Activated CD4-positive, alpha-beta T cell treated with anti-CD3 and anti-CD28 coated beads, Interleukin-2, Interleukin-6, amounts not matched to agents 100 ng/mL and 50 ng/mL, durations not matched to agents 16 hours and 8 hours (primary cell): Measurements from ENCODE around the gene MRPL38.
"Not testable (repeated sequence)": the region's sequence is repeated elsewhere in the genome, so short reads cannot be mapped to it uniquely, and the experiment has no call there.

Experiments
- DNase-seq: peaks from one replicate; pipeline ENCODE4 v3.0.0-alpha.2; 2020

MRPL38 gene

DNA sequence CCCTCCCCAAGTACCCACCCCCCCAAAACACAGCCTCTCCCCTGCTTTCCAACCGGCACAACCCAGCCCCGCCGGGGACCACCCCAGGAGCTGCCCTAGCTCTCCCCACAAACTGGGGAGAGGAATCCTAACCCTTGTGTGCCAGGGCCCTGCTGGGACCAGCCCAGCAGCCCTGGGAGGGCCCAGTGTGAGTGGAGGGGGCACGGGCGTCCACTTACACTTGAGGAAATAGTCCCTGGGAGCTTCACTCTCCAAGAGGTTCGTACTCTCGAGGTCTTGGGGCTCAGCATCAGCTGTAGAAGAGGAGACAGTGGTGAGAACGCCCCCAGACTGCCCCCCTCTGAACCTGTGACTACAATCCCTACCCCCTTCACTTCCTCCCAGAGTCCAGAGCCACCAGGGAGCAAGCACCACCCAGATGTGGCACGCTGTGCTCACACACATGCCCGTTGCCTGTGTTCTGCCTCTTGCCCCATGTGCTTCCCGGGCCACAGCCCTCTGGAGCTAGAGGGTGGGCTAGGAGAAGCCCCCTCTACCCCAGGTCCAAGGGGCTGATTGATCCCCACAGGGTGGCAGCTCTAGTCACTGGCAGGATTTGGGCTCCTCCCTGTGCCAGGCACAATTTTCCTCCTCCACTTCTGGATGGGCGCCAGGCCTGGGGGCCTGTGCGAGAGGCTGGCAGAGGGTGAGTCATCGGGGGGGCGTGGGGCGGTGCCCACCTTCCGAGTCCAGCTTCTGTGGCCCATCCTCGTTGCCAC, 29.3 kb downstream of the MRPL38 start:
- no peak for DNase-seq

DNA sequence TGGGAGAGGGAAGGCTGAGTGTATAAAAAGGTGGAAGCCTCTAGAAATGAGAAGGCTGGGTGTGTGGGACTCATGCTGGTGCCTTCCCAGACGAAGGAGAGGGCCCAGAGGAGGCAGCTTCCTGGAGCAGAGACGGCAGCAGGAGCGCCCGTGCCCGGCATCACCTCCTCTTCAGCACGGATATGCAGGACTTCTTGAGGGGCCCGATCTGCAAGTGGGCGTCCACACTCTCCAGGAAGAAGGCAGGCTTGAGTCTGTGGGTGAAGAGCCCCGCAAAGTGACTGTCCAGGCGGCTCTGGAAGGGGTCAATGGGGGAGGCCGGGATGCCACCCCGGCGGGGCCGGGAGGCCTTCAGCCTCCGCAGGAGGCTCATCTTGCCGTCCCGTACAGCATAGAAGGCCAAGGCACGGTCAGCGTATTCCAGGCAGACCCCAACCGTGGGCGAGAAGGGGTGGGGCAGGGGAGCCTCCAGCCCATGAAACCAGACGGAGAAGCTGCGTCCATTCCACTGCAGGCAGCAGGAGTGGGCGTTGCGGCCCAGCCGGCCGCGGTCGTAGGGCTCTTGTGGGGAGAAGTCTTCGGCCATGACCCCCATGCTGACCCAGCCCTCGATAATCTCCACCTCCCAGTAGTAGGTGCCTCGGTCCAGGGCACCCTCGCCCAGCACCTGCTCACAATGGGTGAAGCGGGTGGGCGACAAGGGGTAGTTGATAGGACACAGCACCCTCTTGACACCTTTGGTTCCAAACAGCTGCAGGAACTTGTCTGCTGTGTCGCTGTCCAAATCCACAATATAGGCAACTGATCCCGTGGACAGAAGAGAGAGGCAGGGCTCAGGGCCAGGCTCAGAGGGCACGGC, 30.1 kb downstream of the MRPL38 start:
- DNase-seq, result no peak

DNA sequence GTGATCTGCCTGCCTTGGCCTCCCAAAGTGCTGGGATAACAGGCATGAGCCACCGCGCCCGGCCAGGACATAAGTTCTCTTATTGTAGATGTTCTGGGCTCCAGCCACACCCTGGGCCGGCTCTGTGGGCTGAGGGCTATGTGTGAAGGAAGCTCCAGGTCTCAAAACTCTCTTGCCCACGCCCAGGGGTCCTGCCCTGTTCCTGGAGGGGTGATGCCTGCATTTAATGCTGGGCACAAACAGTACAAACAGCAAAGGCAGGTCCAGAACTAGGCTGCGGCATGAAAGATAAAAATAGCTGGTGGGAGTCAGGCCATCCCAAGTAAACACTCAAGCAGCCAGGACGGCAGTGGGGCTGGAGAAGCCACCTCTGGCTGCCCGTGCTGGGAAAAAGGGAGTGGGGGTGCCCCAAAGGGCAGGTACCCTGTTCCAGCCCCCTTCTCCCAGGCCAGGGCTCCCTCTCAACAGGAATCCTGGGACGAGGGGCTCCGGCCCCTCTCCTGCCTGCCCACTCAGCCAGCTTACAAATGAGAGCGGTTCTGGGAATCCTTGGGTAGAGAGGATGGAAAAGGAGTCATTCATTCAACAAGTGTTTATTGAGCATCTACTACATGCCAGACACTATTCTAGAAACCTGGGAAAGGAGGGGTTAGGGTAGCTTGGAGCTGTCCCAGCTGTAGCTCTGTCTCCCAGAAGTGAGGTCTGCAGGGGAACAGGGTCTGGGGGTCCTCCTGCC, 30.9 kb downstream of the MRPL38 start:
- no peak for DNase-seq

DNA sequence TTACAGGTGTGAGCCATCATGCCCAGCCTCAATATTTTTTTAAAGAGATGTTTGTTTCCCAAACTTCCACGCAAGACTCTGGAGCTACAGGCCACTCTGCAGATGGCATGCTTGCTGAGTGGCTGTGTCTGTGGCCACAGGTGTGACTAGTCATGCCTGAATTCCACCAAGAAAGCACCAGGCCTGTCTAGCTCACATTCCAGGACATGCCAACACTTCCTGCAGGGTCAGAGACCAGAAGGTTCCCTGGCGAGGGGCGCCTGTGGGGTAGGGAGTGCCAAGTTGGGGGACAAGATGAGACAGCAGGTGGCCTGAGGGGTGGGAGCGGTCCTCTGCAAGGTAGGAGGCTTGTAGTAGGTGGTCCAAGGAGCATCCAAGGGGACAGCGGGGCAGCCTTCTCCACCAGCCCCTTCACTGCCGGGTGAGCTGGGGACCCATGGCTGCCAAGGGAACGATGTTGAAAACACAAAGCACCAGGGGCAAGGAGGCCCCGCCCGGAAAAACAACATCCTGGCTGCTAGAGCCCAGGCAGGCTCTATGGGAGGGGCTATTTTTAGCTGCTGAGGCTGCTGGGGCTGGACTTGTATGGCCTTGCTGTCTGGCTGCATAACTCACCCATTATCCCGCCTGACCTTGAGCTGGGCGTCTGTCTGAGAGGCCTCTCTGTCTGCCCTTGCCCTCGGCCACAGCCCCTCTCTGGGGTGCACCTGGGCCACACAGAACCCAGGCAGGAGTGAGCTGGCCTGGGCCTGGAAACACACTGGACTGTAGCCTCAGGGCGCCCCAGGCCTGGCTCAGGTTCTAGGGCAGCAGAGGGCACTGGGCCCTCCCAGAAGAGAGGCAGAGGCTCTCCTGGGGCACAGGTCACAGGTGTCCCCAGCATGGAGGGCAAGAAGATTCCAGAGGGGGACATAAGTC, 32.0 kb downstream of the MRPL38 start:
- DNase-seq, result peak; percentile 63

DNA sequence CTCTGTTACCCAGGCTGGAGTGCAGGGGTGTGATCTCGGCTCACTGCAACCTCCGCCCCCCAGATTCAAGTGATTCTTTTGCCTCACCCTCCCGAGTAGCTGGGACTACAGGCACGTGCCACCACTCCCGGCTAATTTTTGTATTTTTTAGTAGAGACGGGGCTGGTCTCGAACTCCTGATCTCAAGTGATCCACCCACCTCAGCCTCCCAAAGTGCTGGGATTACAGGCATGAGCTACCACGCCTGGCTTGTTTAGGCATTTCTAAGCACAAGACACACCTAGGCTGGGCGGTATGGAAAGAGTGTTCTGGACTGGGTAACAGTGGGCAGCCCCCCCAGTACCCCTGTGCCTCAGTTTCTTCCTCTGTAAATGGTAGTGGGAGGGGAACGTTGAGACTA, 34.5 kb downstream of the MRPL38 start:
- DNase-seq, result not testable (repeated sequence)

DNA sequence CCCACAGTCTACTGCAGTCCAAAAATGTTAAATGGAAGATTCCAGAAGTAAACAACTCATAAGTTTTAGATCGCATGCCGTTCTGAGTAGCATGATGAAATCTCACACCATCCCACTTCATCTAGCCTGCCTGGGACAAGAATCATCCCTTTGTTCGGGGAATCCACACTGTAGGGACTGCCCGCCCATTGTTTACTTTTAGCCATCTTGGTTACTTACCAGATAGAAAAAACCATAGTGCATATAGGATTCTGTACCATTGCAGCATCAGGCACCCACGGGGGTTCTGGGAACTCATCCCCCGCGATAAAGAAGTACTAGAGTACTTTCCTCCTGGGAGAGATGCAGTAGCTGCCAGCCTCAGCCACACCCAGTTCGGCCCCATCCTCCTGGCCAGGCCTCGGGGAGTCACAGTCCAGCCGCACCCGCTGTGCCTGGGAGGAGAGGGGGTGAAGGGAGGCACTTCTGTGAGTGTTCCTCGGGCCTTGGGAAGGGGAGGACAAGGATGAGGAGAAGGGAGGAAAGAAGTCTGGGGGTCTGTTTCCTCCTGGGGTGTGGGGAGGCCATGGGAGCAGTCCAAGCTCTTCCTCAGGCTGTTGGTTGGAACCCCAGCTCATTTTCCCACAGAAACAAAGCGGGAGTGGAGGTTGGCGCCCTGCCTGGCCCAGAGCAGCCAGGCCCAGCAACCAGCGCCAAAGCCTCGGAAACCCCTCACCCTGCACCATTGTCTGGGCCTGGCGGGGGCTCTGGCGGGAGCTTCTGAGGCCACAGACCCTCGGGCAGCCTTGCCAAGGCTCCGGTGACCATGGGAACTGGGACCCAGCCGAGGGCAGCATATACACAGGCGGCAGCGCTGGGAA, 35.2 kb downstream of the MRPL38 start:
- DNase-seq, result no peak

DNA sequence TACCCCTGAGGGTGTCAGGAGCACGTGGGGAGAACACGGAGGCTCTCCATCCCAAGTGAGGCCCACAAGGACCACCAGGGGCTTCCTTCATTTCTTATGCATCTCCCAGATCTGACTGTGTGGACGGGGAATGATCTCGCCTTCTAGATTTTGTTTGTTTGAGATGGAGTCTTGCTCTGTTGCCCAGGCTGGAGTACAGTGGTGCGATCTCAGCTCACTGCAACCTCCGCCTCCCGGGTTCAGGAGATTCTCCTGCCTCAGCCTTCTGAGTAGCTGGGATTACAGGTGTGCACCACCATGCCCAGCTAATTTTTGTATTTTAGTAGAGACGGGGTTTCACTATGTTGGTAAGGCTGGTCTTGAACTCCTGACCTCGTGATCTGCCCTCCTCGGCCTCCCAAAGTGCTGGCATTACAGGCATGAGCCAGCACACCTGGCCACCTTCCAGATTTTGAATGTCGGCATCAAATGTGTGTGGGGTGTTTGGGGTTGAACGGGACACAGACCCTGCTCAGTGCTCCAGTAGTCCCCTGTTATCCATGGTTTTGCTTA, 35.9 kb downstream of the MRPL38 start:
- not testable (repeated sequence) for DNase-seq

DNA sequence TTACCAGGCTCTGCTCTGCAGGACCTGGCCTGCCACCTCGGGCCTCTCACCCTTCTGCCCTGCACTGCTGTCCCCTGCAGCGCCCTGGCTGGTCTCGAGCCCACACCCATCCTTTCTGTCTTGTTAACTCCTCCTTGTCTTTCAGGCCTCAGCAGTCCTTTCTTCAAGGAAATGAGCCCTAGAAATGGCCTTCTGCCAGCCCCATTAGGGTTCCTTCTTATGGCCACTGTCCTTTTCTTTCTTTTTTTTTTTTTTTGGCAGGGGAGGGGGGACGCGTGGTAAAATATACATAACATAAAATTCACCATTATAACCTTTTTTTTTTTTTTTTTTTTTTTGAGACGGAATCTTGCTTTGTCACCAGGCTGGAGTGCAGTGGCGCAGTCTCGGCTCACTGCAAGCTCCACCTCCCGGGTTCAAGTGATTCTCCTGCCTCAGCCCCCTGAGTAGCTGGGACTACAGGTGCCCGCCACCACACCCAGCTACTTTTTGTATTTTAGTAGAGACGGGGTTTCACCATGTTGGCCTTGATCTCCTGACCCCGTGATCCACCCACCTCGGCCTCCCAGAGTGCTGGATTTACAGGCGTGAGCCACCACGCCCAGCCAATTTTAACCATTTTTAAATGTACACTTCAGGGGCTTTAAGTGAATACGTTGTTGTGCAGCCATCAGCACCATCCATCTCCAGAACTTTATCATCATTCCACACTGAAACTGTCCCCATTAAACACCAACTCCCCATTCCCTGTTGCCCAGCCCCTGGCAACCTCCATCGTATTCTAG, 39.1 kb downstream of the MRPL38 start:
- not testable (repeated sequence) for DNase-seq

DNA sequence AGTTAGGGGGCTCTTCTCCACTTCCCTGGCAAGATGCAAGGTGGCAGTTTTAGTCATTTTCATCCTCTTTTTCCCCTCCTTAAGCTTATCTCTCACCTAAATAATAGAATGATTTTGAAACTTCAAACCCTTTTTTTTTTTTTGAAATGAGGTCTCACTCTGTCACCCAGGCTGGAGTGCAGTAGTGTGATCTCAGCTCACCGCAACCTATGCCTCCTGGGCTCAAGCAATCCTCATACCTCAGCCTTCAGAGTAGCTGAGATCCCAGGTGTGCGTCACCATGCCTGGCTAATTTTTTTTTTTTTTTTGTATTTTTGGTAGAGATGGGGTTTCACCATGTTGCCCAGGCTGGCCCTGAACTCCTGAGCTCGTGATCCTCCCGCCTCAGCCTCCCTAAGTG, 39.8 kb downstream of the MRPL38 start:
- DNase-seq, result peak; percentile 53

DNA sequence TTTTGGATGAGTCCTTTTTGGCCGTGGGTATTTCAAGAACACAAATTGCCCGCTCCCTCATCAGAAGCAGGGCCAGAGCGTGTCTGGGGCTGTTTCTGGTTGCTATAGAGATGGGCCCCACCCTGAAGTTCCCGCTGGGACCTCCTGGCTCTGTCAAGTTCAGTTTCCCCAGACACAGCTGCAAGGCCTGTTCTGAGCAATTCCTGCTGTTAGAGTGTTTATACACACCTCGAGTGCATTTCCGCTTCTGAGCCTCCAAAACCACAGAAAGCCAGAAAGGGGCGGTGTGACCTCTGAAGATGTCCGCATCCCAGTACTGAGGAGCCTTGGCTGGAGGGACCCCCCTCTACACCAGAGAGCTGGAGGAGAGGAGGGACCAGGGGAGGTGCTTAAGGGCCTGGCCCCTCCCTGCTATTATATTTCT, 40.2 kb downstream of the MRPL38 start:
- DNase-seq, result peak; percentile 86

DNA sequence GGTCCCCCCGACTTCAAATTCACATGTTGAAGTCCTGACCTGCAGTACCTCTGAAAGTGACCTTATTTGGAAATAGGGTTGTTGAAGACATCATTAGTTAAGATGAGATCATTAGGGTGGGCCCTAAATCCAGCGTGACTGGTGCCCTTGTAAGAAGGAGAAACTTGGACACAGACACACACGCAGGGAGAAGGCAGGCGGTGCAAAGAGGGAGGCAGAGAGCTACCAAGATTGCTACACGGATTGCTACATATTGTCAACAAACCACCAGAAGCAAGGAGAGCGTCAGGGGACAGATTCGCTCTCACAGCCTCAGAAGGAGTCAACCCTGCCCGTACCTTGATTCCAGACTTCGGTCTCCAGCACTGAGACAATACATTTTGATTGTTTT, 42.8 kb downstream of the MRPL38 start:
- no peak for DNase-seq

DNA sequence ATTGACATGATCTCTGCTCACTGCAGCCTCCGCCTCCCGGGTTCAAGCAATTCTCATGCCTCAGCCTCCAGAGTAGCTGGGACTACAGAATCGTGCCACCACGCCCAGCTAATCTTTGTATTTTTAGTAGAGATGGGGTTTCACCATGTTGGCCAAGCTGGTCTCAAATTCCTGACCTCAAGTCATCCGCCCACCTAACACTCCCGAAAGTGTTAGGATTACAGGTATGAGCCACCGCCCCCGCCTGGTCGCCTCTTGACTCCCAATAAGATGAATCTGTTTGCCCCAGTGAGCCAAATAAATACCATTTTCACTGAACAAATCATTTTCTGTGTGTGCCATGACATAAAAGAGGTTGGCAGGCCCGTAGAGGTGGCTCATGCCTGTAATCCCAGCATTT, 45.3 kb downstream of the MRPL38 start:
- DNase-seq, result not testable (repeated sequence)

DNA sequence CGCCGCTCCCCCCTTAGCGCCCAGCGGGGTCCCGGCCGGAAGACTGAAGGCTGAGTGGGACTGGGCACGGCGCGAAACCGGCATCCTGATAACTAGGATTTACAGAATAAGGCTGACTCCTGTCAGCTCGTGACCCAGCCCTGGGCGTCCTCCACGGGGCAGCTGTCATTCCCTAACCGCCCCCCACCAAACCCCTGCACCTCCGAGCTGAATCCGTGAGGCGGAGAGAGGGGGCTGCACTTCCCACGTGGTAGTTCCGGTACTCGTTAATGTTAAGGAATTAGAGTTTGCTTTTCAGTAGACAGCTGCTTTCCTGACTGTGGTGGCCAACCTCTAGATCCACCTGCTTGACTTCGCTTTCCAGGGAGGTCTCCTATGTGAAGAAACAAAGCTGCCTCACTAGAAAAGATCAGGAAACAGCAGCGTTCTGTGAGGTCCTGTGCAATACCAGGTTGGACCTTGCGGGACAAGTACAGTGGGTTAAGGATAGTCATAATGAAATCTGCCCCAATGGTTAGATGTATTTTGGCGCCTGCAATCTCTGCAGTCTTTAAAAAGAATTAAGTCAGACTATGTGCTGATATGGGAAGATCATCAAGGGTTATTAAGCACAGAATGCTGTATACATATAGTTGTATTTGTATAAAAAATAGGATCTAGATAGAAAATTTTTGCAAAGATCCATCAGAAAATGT, 48.5 kb downstream of the MRPL38 start:
- DNase-seq, result peak; percentile 57

DNA sequence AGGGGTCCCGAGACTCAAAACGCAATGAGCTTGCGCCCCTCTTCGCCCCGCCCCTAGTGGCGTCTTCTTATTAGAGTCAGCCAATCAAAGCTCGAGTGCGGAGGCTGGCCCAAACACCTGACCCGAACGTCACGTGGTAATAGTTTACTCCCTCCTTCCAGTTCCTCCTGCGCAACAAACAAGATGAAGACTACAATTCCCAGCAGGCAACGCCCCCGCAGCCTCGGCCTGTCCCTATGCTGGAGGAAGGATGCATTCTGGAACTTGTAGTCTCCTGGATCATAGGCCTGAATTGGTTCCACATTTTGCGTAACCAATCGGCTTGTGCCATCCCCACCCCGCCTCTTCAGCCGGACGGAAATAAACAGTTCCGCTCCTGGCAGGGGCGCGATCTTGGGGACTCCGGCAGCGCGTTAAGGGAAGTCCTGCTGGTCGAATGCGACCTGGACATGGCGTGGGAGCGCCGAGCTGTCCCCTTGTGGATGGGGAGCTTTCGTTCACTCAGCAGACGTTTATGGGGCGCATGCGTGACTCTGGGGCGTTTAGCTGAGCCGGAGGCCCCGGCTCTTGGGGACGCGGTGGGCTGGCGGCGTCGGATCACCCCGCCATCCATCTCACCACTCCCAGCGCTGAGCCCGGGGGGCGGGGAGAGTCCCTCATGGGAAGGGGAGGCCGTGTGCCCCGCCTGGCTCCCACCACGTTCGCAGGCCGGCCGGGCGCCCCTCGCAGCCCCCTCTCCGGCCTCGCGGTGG, 49.2 kb downstream of the MRPL38 start, which contains the start of gene WBP2:
Gene WBP2 (minus strand): TSS at position 26 of the 752 bp plus-strand sequence. CDS start 38 bp downstream, outside the sequence.
- DNase-seq, result peak; percentile 99

DNA sequence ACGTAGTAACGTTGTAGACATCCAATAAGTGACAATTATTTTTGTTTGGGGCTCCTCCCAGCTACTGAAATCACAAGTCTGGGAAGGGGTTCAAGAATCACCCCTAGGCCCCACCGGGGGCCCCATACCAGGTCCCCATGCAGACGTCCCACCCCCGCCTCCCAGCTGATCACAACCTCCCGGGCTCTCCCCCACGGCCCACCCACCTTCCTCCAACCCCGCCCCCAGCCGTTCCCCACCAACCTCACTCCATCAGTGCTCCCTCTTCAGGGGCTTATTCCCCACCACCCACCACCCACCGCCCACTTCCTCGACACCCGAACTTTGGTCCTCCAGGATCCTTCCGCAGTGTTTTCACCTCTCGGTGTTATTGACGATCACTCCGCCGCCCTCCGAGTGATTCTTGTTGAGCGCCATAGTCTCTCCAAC, 49.8 kb downstream of the MRPL38 start:
- DNase-seq, result no peak

DNA sequence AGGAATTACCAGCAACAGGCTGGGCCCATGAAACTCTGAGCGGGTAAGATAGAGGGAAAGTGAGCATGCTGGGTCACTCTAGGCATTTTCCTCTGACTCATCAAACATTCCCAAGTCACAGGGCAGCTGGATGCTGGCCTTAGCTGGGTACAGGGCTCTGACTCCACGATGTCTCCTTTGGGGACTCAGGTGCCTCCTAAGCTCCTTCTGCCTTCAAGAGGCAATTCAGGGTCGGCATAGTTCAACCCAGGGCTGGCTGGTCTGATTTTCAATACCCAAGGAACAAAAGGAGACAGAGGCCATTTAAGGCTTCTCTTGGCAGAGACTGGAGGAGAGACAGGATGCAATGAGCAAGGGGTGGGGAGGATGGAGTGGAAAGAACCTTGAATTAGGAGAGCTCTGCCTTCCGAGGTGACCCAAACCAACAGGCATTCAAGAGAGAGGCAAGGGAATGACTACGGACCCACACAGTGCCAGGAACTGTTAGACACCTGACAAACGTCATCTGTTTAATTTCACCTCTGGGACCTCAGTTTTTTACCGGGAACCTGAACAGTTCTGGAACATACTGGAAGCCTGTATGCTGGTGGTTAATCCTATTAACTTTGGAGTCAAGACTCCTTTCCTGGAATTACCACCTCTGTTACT, 50.5 kb downstream of the MRPL38 start:
- no peak for DNase-seq

DNA sequence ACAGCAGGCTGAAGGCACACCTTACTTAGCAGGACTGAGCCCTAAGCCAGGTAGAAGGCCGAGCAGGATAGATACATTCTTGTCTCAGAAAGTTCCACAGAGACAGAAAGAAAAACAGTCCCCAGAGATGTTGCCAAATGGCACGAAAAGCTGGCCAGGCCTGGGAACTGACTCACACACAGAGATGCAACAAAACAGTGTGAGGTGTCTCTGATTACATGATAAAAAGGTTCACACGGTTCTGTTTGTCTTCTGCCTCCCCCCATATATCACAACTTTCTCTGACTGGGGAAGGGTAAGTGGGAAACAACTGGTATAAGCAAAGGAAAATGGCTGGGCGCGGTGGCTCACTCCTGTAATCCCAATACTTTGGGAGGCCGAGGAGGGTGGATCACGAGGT, 51.3 kb downstream of the MRPL38 start:
- DNase-seq, result no peak

DNA sequence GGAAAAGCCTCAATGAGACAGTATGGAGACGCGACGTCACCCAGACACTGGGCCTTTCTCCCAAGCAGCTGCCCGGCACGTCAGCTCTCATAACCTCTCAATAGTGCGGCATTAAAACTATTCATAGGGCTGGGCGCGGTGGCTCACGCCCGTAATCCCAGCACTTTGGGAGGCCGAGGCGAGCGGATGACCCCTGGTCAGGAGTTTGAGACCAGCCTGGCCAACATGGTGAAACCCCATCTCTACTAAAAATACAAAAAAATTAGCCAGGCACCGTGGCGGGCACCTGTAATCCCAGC, 53.0 kb downstream of the MRPL38 start:
- not testable (repeated sequence) for DNase-seq
